Measurements from ENCODE around the gene PLLP. TPM values are rescaled to one million over a fixed set of nuclear protein-coding genes. Genes with fewer than 3 reads are reported as not detected.

Gene PLLP
- total RNA-seq, 4 donors from 2014 or later = 1.7 to 11.4 (median 5.4) TPM

GRCh38 chr16:57325458-57325857 lies 41.0 kb upstream of the PLLP start:
- H3K36me3 ChIP-seq = no peaks in the 10 kb centered on the region
- TF ChIP-seq POLR2AphosphoS5 (IDR thresholded peaks at IDR 0.05) (no peak), CTCF (IDR thresholded peaks at IDR 0.05) (no peak), EP300 (IDR thresholded peaks at IDR 0.05) (no peak), POLR2A (IDR thresholded peaks at IDR 0.05) (no peak)
- H3K27me3 ChIP-seq = no peaks in the 10 kb centered on the region
- H3K9me3 ChIP-seq = no peaks in the 10 kb centered on the region
- H3K4me3 ChIP-seq = no peak overlapping the region
- no peak overlapping the region for H3K27ac ChIP-seq
- H3K4me1 ChIP-seq = no peaks in the 10 kb centered on the region
- 55% methylated on average over 1 of the region's 1 CpG for WGBS, 2 donors (ENCODE audit: low coverage in 1 of 2)
- ATAC-seq = no peak

DNA sequence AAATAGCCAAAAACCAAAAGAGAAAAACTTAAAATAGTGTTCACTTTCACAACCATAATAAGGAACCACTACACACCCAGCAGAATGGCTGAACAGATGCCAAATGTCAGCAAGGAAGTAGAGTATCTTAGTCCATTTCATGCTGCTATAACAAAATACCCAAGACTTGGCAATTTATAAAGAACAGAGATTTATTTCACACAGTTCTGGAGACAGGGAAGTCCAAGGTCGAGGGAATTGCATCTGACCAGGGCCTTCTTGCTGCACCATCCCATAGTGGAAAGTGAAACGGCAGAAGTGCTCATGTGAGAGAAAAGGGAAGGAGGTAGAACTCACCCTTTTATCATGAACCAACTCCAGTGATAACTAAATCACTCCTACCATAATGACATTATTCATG lies 40.3 kb upstream of the PLLP start:
- Histone ChIP-seq H3K36me3 (no peaks in the 10 kb centered on the region), H3K4me3 (no peak overlapping the region), H3K4me1 (no peaks in the 10 kb centered on the region), H3K9me3 (no peaks in the 10 kb centered on the region), H3K27me3 (no peaks in the 10 kb centered on the region), H3K27ac (no peak overlapping the region)
- 67% methylated on average over 2 of the region's 2 CpGs; no CpG with 5 or more reads in 1 of the 2 donors for WGBS, 2 donors (ENCODE audit: low coverage in 1 of 2)
- ATAC-seq = no peak
- TF ChIP-seq POLR2A (IDR thresholded peaks at IDR 0.05) (no peak), CTCF (IDR thresholded peaks at IDR 0.05) (no peak), EP300 (IDR thresholded peaks at IDR 0.05) (no peak), POLR2AphosphoS5 (IDR thresholded peaks at IDR 0.05) (no peak)

DNA sequence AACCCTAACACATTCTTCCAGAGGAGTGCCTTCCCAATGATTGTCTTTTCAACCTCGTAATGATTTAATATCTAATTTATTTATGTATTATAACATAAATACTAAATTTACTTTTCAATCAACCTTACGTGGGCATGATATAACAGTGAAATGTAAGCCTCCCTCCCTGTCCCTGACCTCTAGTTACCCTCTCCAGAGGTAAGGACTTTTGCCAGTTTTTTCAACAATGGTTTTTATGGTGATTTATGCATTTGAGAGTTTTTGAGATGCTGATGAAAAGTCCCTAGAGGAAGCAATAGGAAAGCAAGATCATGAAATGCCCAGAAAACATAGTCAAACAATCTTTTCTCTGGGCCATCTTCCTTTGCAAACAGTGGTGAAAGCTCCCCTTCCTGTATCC lies 35.2 kb upstream of the PLLP start:
- 77 to 79% methylated on average over 2 of the region's 2 CpGs for WGBS, 2 donors (ENCODE audit: low coverage in 1 of 2)
- no peak for ATAC-seq
- peaks cover 0 to 35% (median 21%) of the 10 kb centered on the region in 3 donors for H3K4me1 ChIP-seq

GRCh38 chr16:57318240-57318970 lies 33.9 kb upstream of the PLLP start:
- H3K27ac ChIP-seq = peak overlapping the region in 2 of 4 donors; percentile 35 to 47
- H3K9me3 ChIP-seq = no peaks in the 10 kb centered on the region
- ATAC-seq = peak; percentile 28
- H3K4me1 ChIP-seq = peaks cover 0 to 44% (median 21%) of the 10 kb centered on the region in 3 donors
- no peaks in the 10 kb centered on the region for H3K36me3 ChIP-seq
- TF ChIP-seq POLR2A (IDR thresholded peaks at IDR 0.05) (no peak), EP300 (IDR thresholded peaks at IDR 0.05) (no peak), CTCF (IDR thresholded peaks at IDR 0.05) (no peak), POLR2AphosphoS5 (IDR thresholded peaks at IDR 0.05) (no peak)
- no peaks in the 10 kb centered on the region for H3K27me3 ChIP-seq
- H3K4me3 ChIP-seq = no peak overlapping the region
- WGBS, 2 donors (ENCODE audit: low coverage in 1 of 2) = 43% methylated on average over 5 of the region's 13 CpGs; no CpG with 5 or more reads in 1 of the 2 donors

More for the DNA sequence above, 35.2 kb upstream of the PLLP start:
- TF ChIP-seq POLR2AphosphoS5 (IDR thresholded peaks at IDR 0.05) (no peak), EP300 (IDR thresholded peaks at IDR 0.05) (no peak), CTCF (IDR thresholded peaks at IDR 0.05) (no peak), POLR2A (IDR thresholded peaks at IDR 0.05) (no peak)
- Histone ChIP-seq H3K9me3 (no peaks in the 10 kb centered on the region), H3K27ac (no peak overlapping the region), H3K36me3 (no peaks in the 10 kb centered on the region), H3K4me3 (no peak overlapping the region), H3K27me3 (no peaks in the 10 kb centered on the region)
